Measurements from ENCODE around the gene KRT17. TPM values are rescaled to one million over a fixed set of nuclear protein-coding genes. Genes with fewer than 3 reads are reported as not detected.
A peak's percentile ranks its signal among the peaks of the same experiment; 100 is the strongest.
"Not testable (repeated sequence)": the region's sequence is repeated elsewhere in the genome, so short reads cannot be mapped to it uniquely, and the experiment has no call there.

KRT17 gene
- total RNA-seq, 1 donor from 2014 or later: not detected

DNA sequence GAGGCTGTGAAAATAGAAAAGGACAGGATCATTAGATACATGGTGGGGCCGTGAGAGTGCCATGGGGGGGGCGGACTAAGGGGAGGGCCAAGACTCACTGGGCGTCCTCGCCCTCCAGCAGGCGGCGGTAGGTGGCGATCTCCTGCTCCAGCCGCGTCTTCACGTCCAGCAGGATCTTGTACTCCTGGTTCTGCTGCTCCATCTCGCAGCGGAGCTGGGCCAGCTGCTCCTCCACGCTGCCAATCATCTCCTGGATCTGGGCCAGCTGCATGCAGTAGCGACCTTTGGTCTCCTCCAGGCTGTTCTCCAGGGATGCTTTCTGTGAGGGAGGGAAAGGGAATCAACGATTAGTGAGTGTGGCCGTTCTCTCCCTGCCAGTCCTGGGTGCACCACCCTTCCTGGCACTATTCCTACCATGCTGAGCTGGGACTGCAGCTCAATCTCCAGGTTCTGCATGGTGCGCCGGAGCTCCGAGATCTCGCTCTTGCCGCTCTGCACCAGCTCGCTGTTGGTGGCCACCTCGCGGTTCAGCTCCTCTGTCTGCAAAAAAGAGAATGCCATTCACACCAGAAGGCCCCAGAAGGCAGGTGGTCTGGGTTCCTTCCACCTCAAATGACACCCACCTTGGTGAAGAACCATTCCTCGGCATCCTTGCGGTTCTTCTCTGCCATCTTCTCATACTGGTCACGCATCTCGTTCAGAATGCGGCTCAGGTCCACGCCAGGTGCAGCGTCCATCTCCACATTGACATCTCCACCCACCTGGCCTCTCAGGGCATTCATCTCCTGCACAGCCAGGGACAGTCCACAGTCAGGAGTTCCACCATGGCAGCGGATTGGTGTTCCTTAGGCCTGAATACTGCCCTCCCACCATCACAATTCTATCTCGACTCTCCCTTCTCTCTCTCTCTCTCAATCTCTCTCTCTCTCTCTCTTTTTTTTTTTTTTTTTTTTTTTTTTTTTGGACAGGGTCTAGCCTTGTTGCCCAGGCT, 40.9 kb downstream of the KRT17 start:
- Mint-ChIP-seq H3K9me3 (ENCODE audit: unreplicated experiment) (peaks cover 5% of the 10 kb centered on the region), H3K4me1 (ENCODE audit: low read depth, unreplicated experiment) (no peaks in the 10 kb centered on the region), H3K27ac (ENCODE audit: unreplicated experiment) (no peak overlapping the region), H3K4me3 (ENCODE audit: unreplicated experiment) (no peak overlapping the region), H3K36me3 (ENCODE audit: unreplicated experiment) (no peaks in the 10 kb centered on the region), H3K27me3 (ENCODE audit: unreplicated experiment) (no peaks in the 10 kb centered on the region)
- TF ChIP-seq, protein P1, sequence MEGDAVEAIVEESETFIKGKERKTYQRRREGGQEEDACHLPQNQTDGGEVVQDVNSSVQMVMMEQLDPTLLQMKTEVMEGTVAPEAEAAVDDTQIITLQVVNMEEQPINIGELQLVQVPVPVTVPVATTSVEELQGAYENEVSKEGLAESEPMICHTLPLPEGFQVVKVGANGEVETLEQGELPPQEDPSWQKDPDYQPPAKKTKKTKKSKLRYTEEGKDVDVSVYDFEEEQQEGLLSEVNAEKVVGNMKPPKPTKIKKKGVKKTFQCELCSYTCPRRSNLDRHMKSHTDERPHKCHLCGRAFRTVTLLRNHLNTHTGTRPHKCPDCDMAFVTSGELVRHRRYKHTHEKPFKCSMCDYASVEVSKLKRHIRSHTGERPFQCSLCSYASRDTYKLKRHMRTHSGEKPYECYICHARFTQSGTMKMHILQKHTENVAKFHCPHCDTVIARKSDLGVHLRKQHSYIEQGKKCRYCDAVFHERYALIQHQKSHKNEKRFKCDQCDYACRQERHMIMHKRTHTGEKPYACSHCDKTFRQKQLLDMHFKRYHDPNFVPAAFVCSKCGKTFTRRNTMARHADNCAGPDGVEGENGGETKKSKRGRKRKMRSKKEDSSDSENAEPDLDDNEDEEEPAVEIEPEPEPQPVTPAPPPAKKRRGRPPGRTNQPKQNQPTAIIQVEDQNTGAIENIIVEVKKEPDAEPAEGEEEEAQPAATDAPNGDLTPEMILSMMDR (IDR thresholded peaks at IDR 0.05; ENCODE audit: partially characterized antibody, unreplicated experiment): no peak
- no peak for DNase-seq

DNA sequence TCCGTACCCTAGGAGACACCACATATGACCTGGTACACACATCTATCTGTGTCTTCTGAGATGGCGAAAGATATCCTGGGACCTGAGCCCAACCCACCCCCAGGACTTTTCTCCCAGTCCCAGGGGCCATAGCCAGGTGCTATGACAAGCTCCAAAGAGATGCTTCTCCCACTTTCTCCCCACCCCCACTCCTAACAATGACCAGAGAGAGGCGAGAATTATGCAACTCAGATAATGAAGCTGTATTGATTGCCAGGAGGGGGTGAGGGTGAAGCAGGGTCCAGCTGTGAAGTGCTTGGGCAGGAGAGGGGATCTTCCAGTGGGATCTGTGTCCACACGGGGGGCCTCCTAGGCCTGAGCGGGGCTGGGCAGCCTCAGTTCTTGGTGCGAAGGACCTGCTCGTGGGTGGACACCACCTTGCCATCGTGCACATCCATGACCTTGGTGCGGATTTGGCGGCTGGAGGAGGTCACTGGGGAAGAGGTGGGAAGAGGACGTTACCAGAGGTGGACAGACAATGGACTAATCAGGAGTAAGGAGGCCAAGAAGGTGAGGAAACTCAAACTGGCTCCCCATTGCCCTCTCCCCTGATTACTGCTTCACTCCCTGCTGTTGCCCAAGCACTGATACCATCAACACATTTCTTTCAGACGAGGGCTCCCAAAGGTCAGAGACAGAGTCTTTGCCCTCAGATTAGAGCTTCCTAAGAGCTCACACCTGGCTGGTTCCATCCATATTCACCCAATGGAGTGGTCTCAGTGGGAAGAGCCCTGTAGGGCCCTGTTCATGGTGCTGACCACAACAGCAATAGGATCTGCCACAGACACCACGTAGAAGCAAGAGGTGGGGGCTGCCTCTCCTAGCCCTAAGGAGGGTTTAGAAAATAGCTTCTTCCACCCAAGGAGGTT, 42.1 kb downstream of the KRT17 start:
- not testable (repeated sequence) for DNase-seq; H3K36me3 Mint-ChIP-seq (ENCODE audit: unreplicated experiment); H3K4me3 Mint-ChIP-seq (ENCODE audit: unreplicated experiment); H3K4me1 Mint-ChIP-seq (ENCODE audit: low read depth, unreplicated experiment); H3K9me3 Mint-ChIP-seq (ENCODE audit: unreplicated experiment); H3K27ac Mint-ChIP-seq (ENCODE audit: unreplicated experiment); H3K27me3 Mint-ChIP-seq (ENCODE audit: unreplicated experiment)

DNA sequence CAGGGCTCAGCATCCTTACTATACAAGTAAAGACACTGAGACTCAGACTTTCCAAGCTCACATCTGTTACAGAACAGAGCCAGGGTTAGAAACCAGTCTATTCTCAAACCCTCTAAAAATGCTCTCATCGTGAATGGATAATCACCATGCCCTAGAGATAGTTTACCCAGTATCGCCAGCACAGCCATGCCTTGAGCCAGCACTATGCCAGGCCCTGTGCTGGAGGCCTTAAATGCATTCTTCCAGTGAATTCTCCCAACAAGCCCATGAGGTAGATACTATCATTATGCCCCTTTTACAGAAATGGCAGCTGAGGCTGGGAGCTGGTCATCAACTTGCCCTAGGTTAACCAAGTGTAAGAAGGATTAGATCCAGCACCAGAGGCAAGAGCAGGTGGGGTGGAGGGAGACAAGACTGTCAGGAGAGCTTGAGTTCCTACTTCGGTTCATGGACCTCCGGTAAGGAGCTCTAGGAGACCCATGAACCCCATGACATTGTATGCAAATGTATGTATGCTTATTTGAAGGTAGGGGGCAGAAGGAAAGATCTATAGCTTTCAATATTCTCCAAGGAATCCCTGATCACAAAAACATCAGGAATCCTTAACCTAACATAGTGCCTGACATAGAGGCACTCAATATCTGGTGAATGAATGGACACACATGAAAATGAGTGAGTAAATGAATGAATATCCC, 42.9 kb downstream of the KRT17 start:
- H3K9me3 Mint-ChIP-seq (ENCODE audit: unreplicated experiment): peaks cover 5% of the 10 kb centered on the region
- TF ChIP-seq, protein P1 (IDR thresholded peaks at IDR 0.05; ENCODE audit: partially characterized antibody, unreplicated experiment): no peak
- no peak overlapping the region for H3K4me3 Mint-ChIP-seq (ENCODE audit: unreplicated experiment)
- H3K4me1 Mint-ChIP-seq (ENCODE audit: low read depth, unreplicated experiment): no peaks in the 10 kb centered on the region
- H3K27ac Mint-ChIP-seq (ENCODE audit: unreplicated experiment): no peak overlapping the region
- no peaks in the 10 kb centered on the region for H3K36me3 Mint-ChIP-seq (ENCODE audit: unreplicated experiment)
- no peak for DNase-seq
- H3K27me3 Mint-ChIP-seq (ENCODE audit: unreplicated experiment): no peaks in the 10 kb centered on the region

DNA sequence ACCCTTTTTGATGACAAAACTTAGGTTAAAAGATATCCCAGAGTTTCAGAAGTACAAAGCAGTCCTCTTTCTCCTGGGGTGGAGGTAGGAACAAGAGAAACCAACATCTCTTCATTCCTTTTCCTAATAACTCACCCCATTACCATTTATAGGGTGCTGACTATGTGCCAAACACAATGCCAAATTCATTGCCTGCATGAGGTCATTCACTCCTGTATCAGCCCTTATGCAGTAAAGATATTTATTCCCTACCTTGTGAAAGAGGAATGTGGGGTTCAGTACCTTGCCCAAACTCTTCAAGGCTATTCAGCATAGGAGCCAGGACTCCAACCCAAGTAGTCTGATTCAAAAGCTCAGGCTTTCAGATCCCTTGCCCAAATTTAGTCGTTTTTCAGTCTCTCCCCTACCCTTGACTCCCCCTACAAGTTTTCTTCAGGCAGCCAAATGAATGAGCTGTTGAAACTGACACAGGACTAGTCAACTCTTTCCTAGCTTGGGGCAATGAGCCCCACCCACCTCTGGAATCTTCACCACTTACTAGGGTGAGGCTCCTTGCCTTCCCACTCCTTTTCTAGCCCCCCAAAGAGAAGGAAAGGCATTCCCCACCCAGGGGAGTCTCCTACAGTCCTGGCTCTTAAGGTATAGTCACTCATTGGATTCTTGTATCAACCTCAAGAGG, 43.5 kb downstream of the KRT17 start:
- TF ChIP-seq, protein P1 (IDR thresholded peaks at IDR 0.05; ENCODE audit: partially characterized antibody, unreplicated experiment): no peak
- H3K4me3 Mint-ChIP-seq (ENCODE audit: unreplicated experiment): no peak overlapping the region

DNA sequence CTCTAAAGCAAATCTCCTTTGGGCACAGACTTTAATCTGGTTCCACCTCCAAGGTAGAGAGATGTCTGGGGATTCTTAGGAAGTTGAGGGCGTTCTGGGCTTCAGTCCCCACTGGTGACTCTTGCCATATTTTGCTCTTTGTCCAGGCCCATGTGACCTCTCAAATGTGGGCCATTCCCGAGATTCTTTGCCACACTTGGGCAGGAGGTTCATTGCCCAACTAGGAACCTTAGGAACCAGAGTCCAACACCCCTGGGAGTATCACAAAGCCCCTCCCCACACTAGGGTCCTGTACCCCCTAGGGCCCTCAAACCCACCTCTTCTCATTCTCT, 44.2 kb downstream of the KRT17 start:
- no peak overlapping the region for H3K4me3 Mint-ChIP-seq (ENCODE audit: unreplicated experiment)
- H3K9me3 Mint-ChIP-seq (ENCODE audit: unreplicated experiment): peaks cover 4% of the 10 kb centered on the region
- no peaks in the 10 kb centered on the region for H3K27me3 Mint-ChIP-seq (ENCODE audit: unreplicated experiment)
- TF ChIP-seq, protein P1 (IDR thresholded peaks at IDR 0.05; ENCODE audit: partially characterized antibody, unreplicated experiment): no peak
- H3K4me1 Mint-ChIP-seq (ENCODE audit: low read depth, unreplicated experiment): peaks cover 4% of the 10 kb centered on the region
- DNase-seq: no peak
- H3K27ac Mint-ChIP-seq (ENCODE audit: unreplicated experiment): peak overlapping the region; percentile 8
- no peaks in the 10 kb centered on the region for H3K36me3 Mint-ChIP-seq (ENCODE audit: unreplicated experiment)

More for the DNA sequence above, 43.5 kb downstream of the KRT17 start:
- Mint-ChIP-seq H3K27ac (ENCODE audit: unreplicated experiment) (no peak overlapping the region), H3K4me1 (ENCODE audit: low read depth, unreplicated experiment) (no peaks in the 10 kb centered on the region), H3K27me3 (ENCODE audit: unreplicated experiment) (no peaks in the 10 kb centered on the region), H3K36me3 (ENCODE audit: unreplicated experiment) (no peaks in the 10 kb centered on the region), H3K9me3 (ENCODE audit: unreplicated experiment) (peaks cover 5% of the 10 kb centered on the region)
- no peak for DNase-seq

Measured in glutamatergic neuron (in vitro differentiated cells).